HL-60 (cell line): ENCODE results near the gene LMAN2.

Experiments
- GABPA ChIP-seq: IDR thresholded peaks from 2 replicates; pipeline ENCODE4 v1.6.1; 2012; ENCODE audit warnings: low read depth
- POLR2AphosphoS5 ChIP-seq: IDR thresholded peaks from 2 replicates; pipeline ENCODE4 v1.6.1; 2012; ENCODE audit warnings: low read depth
- SPI1 ChIP-seq: IDR thresholded peaks from 2 replicates; pipeline ENCODE4 v1.6.1; 2012; ENCODE audit warnings: low read depth, mild to moderate bottlenecking, borderline replicate concordance
- TF ChIP-seq, protein P1 (sequence below): IDR thresholded peaks from one replicate; pipeline ENCODE4 v1.5.1; 2011; ENCODE audit warnings: low read length, control low read depth, inconsistent platforms; ENCODE audit not compliant: insufficient read depth
- TF ChIP-seq, protein P2 (sequence below): IDR thresholded peaks from 2 replicates; pipeline ENCODE4 v1.6.1; 2012; ENCODE audit warnings: low read depth; ENCODE audit not compliant: insufficient replicate concordance

DNA sequence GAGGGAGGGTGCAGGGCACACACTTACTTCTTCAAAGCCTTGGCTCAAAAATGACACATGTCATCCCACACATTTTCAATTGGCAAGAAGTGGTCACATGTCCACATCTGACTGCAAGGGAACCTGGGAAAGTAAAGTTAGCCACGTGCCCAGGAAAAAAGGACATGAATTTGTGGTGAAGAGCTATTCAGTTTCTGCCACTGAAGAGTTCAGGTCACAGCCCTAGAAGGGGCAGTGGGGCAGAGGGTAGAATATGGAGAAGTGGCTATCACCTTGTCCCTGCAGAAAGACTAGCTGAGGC, 4.3 kb upstream of the LMAN2 start:
- TF ChIP-seq, protein P1, sequence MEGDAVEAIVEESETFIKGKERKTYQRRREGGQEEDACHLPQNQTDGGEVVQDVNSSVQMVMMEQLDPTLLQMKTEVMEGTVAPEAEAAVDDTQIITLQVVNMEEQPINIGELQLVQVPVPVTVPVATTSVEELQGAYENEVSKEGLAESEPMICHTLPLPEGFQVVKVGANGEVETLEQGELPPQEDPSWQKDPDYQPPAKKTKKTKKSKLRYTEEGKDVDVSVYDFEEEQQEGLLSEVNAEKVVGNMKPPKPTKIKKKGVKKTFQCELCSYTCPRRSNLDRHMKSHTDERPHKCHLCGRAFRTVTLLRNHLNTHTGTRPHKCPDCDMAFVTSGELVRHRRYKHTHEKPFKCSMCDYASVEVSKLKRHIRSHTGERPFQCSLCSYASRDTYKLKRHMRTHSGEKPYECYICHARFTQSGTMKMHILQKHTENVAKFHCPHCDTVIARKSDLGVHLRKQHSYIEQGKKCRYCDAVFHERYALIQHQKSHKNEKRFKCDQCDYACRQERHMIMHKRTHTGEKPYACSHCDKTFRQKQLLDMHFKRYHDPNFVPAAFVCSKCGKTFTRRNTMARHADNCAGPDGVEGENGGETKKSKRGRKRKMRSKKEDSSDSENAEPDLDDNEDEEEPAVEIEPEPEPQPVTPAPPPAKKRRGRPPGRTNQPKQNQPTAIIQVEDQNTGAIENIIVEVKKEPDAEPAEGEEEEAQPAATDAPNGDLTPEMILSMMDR = no peak
- TF ChIP-seq POLR2AphosphoS5 = no peak
- TF ChIP-seq, protein P2, sequence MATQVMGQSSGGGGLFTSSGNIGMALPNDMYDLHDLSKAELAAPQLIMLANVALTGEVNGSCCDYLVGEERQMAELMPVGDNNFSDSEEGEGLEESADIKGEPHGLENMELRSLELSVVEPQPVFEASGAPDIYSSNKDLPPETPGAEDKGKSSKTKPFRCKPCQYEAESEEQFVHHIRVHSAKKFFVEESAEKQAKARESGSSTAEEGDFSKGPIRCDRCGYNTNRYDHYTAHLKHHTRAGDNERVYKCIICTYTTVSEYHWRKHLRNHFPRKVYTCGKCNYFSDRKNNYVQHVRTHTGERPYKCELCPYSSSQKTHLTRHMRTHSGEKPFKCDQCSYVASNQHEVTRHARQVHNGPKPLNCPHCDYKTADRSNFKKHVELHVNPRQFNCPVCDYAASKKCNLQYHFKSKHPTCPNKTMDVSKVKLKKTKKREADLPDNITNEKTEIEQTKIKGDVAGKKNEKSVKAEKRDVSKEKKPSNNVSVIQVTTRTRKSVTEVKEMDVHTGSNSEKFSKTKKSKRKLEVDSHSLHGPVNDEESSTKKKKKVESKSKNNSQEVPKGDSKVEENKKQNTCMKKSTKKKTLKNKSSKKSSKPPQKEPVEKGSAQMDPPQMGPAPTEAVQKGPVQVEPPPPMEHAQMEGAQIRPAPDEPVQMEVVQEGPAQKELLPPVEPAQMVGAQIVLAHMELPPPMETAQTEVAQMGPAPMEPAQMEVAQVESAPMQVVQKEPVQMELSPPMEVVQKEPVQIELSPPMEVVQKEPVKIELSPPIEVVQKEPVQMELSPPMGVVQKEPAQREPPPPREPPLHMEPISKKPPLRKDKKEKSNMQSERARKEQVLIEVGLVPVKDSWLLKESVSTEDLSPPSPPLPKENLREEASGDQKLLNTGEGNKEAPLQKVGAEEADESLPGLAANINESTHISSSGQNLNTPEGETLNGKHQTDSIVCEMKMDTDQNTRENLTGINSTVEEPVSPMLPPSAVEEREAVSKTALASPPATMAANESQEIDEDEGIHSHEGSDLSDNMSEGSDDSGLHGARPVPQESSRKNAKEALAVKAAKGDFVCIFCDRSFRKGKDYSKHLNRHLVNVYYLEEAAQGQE = no peak
- no peak for TF ChIP-seq GABPA
- TF ChIP-seq SPI1 = no peak
